ENCODE results near the gene TYW1. TPM values are rescaled to one million over a fixed set of nuclear protein-coding genes. Genes with fewer than 3 reads are reported as not detected.
"Not testable (repeated sequence)": the region's sequence is repeated elsewhere in the genome, so short reads cannot be mapped to it uniquely, and the experiment has no call there.

TYW1 gene
- total RNA-seq, 1 experiment from 2014 or later: 13.4 TPM

DNA sequence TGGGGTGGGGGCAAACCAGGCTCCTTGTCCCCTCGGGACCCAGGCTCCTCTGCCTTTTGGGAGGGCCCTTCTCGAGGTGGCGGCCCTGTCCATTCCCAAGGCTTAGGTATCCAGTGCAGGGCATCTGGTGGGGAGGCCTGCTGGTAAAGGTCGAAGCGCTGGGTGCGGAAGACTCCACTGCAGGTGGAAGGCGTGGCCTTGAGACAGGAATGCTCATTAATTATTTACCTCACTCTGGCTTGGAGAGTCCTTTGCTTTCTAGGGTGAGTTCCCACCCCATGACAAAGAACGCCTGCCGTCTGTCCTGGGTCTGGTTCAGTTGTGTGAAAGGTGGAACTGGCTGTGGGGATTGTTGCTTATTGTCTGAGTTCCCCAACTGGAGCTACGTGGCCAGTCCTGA is 92.6 kb downstream of the TYW1 start:
- DNase-seq; H4K20me1 ChIP-seq (ENCODE audit: insufficient read depth); BruUV-seq (replicated peaks); H3K27me3 ChIP-seq (ENCODE audit: insufficient read depth, low read depth); POLR2A ChIA-PET (ENCODE audit: unreplicated experiment); intact Hi-C loops (cut with micrococcal nuclease; ENCODE audit: unreplicated experiment); CTCF ChIA-PET; H3K9me3 ChIP-seq (ENCODE audit: insufficient read depth, low read depth); H2AFZ ChIP-seq; H3K27ac ChIP-seq; H3K79me2 ChIP-seq (ENCODE audit: low read depth); H3K4me3 ChIP-seq; H3F3A ChIP-seq (ENCODE audit: insufficient read depth, low read depth); H3K4me1 ChIP-seq (replicated peaks; ENCODE audit: insufficient read depth); H3K9me2 ChIP-seq (ENCODE audit: insufficient read depth); H3K4me2 ChIP-seq; H3K36me3 ChIP-seq (ENCODE audit: low read depth): not testable (repeated sequence)

- H3K4me1 ChIP-seq (replicated peaks; ENCODE audit: insufficient read depth); H3F3A ChIP-seq (ENCODE audit: insufficient read depth, low read depth); H4K20me1 ChIP-seq (ENCODE audit: insufficient read depth); BruUV-seq (replicated peaks); intact Hi-C loops (cut with micrococcal nuclease; ENCODE audit: unreplicated experiment); H3K9me3 ChIP-seq (ENCODE audit: insufficient read depth, low read depth); H3K4me2 ChIP-seq; H3K36me3 ChIP-seq (ENCODE audit: low read depth); H2AFZ ChIP-seq; H3K27ac ChIP-seq; DNase-seq; H3K79me2 ChIP-seq (ENCODE audit: low read depth); H3K27me3 ChIP-seq (ENCODE audit: insufficient read depth, low read depth); POLR2A ChIA-PET (ENCODE audit: unreplicated experiment); CTCF ChIA-PET; H3K4me3 ChIP-seq; H3K9me2 ChIP-seq (ENCODE audit: insufficient read depth): not testable (repeated sequence)
Observed at GRCh38 chr7:67091053-67091452, 94.4 kb downstream of the TYW1 start.

DNA sequence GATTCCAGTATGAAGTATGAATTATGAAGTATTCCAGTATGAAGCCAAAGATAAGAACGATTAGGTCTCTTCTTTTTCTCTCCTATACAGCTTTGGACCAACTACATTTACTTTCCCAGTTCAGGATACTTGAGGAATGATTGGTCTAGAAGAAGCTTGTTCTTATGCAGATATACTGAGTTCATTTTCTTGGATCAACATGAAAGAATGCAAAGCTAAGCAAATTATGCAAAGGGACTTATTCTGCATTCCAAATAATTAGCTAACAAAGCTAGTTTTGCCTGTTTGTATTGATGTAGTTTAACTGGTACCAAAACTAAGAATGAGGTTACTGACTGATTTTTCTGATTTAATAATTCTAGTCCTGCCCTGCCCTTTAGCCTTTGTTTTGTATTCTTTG is 101.4 kb downstream of the TYW1 start:
- H3K36me3 ChIP-seq (ENCODE audit: low read depth); POLR2A ChIA-PET (ENCODE audit: unreplicated experiment); H3K4me3 ChIP-seq; H3K27me3 ChIP-seq (ENCODE audit: insufficient read depth, low read depth); CTCF ChIA-PET; H3K4me2 ChIP-seq; H3K27ac ChIP-seq; BruUV-seq (replicated peaks); H3K9me3 ChIP-seq (ENCODE audit: insufficient read depth, low read depth); H3F3A ChIP-seq (ENCODE audit: insufficient read depth, low read depth); H2AFZ ChIP-seq; intact Hi-C loops (cut with micrococcal nuclease; ENCODE audit: unreplicated experiment); H3K4me1 ChIP-seq (replicated peaks; ENCODE audit: insufficient read depth); H4K20me1 ChIP-seq (ENCODE audit: insufficient read depth); H3K79me2 ChIP-seq (ENCODE audit: low read depth); DNase-seq; H3K9me2 ChIP-seq (ENCODE audit: insufficient read depth): not testable (repeated sequence)

DNA sequence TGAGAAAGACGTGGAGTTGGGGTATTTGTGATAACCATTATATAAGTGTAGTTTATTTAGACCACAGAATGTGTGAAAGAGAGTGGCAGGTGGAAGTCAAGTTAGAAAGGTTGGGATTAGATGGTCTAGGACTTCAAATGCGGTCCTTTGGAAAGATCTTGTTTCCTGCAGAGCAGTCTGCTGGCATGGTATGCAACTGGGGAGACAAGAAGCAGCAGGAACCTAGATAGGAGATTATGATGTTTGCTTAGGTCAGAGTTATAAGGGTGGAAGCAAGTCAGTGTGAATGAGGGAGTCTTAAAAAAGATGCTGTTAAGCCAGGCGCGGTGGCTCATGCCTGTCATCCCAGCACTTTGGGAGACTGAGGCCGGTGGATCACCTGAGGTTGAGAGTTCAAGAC is 102.8 kb downstream of the TYW1 start:
- BruUV-seq (replicated peaks); H3K9me3 ChIP-seq (ENCODE audit: insufficient read depth, low read depth); H3K4me2 ChIP-seq; H3K79me2 ChIP-seq (ENCODE audit: low read depth); H3K36me3 ChIP-seq (ENCODE audit: low read depth); H3F3A ChIP-seq (ENCODE audit: insufficient read depth, low read depth); CTCF ChIA-PET; intact Hi-C loops (cut with micrococcal nuclease; ENCODE audit: unreplicated experiment); H3K27ac ChIP-seq; H4K20me1 ChIP-seq (ENCODE audit: insufficient read depth); H3K9me2 ChIP-seq (ENCODE audit: insufficient read depth); H3K27me3 ChIP-seq (ENCODE audit: insufficient read depth, low read depth); POLR2A ChIA-PET (ENCODE audit: unreplicated experiment); H3K4me1 ChIP-seq (replicated peaks; ENCODE audit: insufficient read depth); H2AFZ ChIP-seq; DNase-seq; H3K4me3 ChIP-seq: not testable (repeated sequence)

DNA sequence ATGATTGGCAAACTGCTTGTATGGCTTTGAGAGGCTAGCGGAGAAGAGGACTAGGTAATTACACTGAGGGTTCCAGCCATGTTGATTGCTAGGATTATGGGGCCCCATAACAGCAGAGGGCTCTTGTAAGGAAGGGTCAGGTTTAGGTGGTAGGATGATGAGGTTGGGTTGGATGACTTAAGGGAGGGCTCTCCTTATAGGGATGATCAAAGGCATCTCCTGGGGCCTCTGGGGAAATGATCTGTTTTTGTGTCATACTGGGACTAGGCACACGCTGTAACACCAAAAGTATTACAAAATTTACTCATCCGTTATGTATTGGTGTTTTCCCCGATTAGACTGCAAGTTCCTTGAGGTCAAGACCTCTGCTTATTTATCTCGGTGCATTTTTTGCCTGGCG is 103.4 kb downstream of the TYW1 start:
- BruUV-seq (replicated peaks); H3F3A ChIP-seq (ENCODE audit: insufficient read depth, low read depth); H3K9me2 ChIP-seq (ENCODE audit: insufficient read depth); H3K4me2 ChIP-seq; POLR2A ChIA-PET (ENCODE audit: unreplicated experiment); H2AFZ ChIP-seq; H3K36me3 ChIP-seq (ENCODE audit: low read depth); H3K9me3 ChIP-seq (ENCODE audit: insufficient read depth, low read depth); H3K4me1 ChIP-seq (replicated peaks; ENCODE audit: insufficient read depth); CTCF ChIA-PET; H3K4me3 ChIP-seq; H3K79me2 ChIP-seq (ENCODE audit: low read depth); H3K27me3 ChIP-seq (ENCODE audit: insufficient read depth, low read depth); H4K20me1 ChIP-seq (ENCODE audit: insufficient read depth); DNase-seq; H3K27ac ChIP-seq; intact Hi-C loops (cut with micrococcal nuclease; ENCODE audit: unreplicated experiment): not testable (repeated sequence)
